Colonic mucosa (tissue), 4 donors: ENCODE data around the gene TTC7B. TPM values are rescaled to one million over a fixed set of nuclear protein-coding genes. Genes with fewer than 3 reads are reported as not detected.

ENCODE experiments used
- DNase-seq: peaks from one replicate; pipeline ENCODE4 v3.0.0-alpha.2; 2020
- H3K27ac ChIP-seq: fragments of 200-600 bp; one replicate; pipeline ENCODE4 v1.8.0; 2021
- H3K27me3 ChIP-seq: fragments of 200-600 bp; one replicate; pipeline ENCODE4 v1.8.0; 2021
- H3K36me3 ChIP-seq: fragments of 200-600 bp; one replicate; pipeline ENCODE4 v1.8.0; 2021
- H3K4me1 ChIP-seq: fragments of 200-600 bp; one replicate; pipeline ENCODE4 v1.8.0; 2021; ENCODE audit warnings: mild to moderate bottlenecking
- H3K4me3 ChIP-seq: fragments of 200-600 bp; one replicate; pipeline ENCODE4 v1.8.0; 2021
- H3K9ac ChIP-seq, 2 donors: one replicate each; pipeline ENCODE4 v1.7.0; 2013; ENCODE audit warnings: control low read depth in 2 of 2, low read depth in 2 of 2, low read length in 2 of 2
- H3K9me3 ChIP-seq: fragments of 200-600 bp; one replicate; pipeline ENCODE4 v1.8.0; 2021
- intact Hi-C: fragments of 100-400 bp; cut with DNase I; formaldehyde crosslinking; loops from one replicate; pipeline ENCODE4 v1.14.1; 2022
- total RNA-seq, 2 donors: library from RNA; stranded (reverse); fragmentation: NEBNext Ultra II Directional in 1 of 2; extraction: Animal tissue kit (Norgen Biotek cat#: 25700) in 1 of 2; gene quantifications; one replicate each; pipeline ENCODE4 v1.2.1, GENCODE V29; 2021
- TF ChIP-seq, protein P1 (sequence below): fragments of 200-600 bp; IDR thresholded peaks from one replicate; pipeline ENCODE4 v1.8.0; 2022; ENCODE audit warnings: antibody characterized with exemption, mild to moderate bottlenecking
- donor health status: healthy.
- donor health status: DM: no; HTN: no; CAD: no.
- donor health status: DM: no; HTN: no; CAD: no.

Gene TTC7B
- total RNA-seq, 2 donors from 2014 or later: 3.3 to 11.8 TPM

DNA sequence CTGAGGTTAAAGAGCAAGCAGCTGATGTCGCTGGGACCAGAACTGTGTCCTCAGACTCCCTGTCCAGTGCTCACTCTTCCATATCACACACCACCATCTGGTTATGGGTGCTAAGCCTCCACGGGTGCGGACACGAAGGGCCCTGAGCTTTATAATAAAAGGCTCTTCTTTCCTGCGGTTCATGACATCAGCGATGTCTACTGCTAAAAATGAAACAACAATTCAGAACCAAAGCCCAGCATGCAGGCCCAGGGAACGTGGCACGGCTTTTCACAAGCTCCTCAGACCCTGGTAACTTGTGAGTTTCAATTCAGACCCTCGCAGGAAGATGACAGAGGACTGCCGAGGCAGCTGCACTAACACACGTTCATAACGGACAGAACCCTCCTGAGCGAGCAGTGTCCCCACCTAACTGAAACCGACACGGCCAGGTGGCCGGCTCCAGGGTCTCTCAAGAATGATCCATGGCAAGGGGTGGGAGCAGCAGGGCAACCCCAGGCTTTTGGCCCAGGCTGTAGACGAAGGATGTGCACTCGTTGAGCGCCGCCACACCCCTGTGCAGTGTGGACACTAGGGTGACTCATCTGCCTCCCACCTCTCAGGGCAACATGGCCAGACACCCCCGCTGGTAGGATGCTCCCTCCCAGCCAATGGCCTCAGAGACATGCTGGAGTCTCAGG, 239.1 kb downstream of the TTC7B start:
- TF ChIP-seq, protein P1, sequence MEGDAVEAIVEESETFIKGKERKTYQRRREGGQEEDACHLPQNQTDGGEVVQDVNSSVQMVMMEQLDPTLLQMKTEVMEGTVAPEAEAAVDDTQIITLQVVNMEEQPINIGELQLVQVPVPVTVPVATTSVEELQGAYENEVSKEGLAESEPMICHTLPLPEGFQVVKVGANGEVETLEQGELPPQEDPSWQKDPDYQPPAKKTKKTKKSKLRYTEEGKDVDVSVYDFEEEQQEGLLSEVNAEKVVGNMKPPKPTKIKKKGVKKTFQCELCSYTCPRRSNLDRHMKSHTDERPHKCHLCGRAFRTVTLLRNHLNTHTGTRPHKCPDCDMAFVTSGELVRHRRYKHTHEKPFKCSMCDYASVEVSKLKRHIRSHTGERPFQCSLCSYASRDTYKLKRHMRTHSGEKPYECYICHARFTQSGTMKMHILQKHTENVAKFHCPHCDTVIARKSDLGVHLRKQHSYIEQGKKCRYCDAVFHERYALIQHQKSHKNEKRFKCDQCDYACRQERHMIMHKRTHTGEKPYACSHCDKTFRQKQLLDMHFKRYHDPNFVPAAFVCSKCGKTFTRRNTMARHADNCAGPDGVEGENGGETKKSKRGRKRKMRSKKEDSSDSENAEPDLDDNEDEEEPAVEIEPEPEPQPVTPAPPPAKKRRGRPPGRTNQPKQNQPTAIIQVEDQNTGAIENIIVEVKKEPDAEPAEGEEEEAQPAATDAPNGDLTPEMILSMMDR: no peak
- H3K27me3 ChIP-seq: no peaks in the 10 kb centered on the region
- H3K4me3 ChIP-seq: no peak overlapping the region
- DNase-seq: no peak
- no peaks in the 10 kb centered on the region for H3K4me1 ChIP-seq
- no peak overlapping the region for H3K9ac ChIP-seq
- intact Hi-C loops: no loop called here
- no peak overlapping the region for H3K27ac ChIP-seq
- no peaks in the 10 kb centered on the region for H3K9me3 ChIP-seq
- no peaks in the 10 kb centered on the region for H3K36me3 ChIP-seq

DNA sequence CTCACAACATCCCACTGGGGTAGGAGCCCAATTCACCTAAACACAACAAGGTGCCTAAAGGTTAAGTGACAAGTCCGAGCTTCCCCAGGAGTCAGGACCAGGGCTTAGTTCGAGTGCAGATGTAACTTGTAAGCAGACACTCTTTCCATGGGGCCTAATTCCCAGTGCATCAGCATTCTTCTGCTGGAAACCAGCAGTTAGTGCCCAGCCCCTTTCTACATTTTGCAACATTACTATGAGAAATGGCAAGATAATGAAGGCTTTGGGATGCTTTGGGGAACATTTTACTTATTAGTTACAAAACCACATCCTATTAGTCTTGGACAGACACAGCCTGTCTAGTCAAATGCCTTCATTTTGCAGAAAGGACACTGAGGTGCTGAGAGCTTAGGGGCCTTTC, 239.6 kb downstream of the TTC7B start:
- intact Hi-C loops: no loop called here
- no peak overlapping the region for H3K4me3 ChIP-seq
- DNase-seq: no peak
- H3K4me1 ChIP-seq: no peaks in the 10 kb centered on the region
- H3K36me3 ChIP-seq: no peaks in the 10 kb centered on the region
- no peak overlapping the region for H3K27ac ChIP-seq
- H3K27me3 ChIP-seq: no peaks in the 10 kb centered on the region
- TF ChIP-seq, protein P1: no peak
- no peaks in the 10 kb centered on the region for H3K9me3 ChIP-seq
- no peak overlapping the region for H3K9ac ChIP-seq

DNA sequence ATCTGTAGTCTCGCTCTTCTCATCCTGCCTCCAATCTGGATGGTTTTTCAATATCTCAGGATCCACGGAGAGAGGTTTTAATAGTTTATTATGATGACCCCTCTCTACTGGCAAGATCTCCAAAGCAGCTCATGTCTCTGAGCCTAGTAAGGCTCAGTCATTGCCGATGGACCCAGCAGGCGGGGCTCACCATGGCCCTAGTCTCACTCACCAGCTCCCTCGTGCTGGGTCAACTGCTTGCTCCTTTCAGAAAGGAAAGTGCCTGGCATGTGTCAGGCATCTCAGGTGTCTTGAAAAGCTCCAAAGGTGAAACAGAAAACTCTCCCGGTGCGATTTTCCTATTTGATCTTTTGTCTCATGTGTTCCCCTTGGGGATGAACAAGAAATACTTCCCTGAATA, 240.4 kb downstream of the TTC7B start:
- H3K36me3 ChIP-seq: no peaks in the 10 kb centered on the region
- no peak overlapping the region for H3K4me3 ChIP-seq
- H3K4me1 ChIP-seq: no peaks in the 10 kb centered on the region
- TF ChIP-seq, protein P1: no peak
- DNase-seq: no peak
- intact Hi-C loops: no loop called here
- no peaks in the 10 kb centered on the region for H3K9me3 ChIP-seq
- no peaks in the 10 kb centered on the region for H3K27me3 ChIP-seq
- no peak overlapping the region for H3K9ac ChIP-seq
- H3K27ac ChIP-seq: no peak overlapping the region

DNA sequence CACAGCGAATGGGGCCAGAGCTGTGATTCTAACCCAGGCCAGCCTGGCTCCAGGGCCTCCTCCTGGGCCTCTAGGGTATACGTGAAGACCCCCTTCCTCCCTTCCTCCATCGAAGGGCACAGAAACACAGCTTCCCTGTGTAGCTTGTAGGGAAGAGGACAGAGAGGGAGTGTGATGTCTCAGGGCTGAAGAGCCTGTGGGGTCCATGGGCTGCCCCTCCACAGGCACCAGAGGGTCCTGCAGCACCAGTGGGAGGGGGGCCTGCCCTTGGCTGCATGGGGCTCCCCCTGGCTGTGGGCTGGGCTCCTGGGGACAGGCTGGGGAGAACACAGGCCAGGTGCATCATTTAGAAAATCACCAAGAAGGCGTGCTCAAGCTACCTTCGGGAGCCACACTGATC, 240.9 kb downstream of the TTC7B start:
- TF ChIP-seq, protein P1: no peak
- H3K27ac ChIP-seq: no peak overlapping the region
- H3K4me1 ChIP-seq: no peaks in the 10 kb centered on the region
- no peak overlapping the region for H3K4me3 ChIP-seq
- no peaks in the 10 kb centered on the region for H3K27me3 ChIP-seq
- no peaks in the 10 kb centered on the region for H3K9me3 ChIP-seq
- H3K9ac ChIP-seq: no peak overlapping the region
- no peak for DNase-seq
- intact Hi-C loops: no loop called here
- no peaks in the 10 kb centered on the region for H3K36me3 ChIP-seq

DNA sequence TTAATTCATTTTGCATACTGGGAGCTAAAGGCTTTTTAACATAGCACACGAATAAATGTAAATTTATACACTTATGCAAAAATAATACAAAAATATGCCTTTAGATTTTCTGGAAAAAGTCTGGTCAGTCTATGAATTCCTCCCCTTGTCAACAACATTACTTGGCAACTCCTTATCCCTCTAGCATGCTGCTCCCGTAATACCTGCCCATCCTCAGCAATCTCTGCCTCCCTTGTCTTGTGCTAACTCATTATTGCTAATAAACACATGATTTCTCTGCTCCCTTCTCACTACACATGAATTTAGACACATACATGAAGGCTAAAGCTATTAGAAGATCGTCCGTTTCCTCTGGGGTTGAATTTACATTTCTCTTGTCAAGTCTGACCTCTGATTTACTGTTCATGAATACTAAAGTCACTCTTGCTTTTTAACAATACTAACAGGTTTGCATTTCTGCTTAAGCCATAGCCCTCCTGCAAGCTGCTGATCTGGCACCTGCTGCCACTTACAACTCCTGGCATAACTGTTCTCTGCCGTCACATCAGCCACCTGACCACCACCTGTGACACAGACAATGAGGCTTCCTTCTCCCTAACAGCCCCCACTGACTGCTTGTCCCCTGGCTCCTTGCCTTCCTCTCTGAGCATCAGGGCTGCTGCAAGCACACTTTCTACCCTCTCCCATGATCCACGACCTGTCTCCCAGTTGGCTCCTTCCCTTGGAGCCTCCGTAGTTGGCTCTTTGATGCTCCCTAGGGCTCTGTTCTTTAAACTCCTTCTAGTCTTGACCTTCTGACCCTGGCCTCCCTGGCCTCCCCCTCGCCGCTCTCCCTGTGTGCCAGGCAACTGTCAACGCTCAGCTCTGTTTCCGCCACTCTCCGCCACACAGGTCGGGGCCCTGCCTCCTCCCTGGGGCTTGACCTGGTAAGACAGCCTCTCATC, 241.8 kb downstream of the TTC7B start:
- Histone ChIP-seq H3K9me3 (no peaks in the 10 kb centered on the region), H3K4me3 (no peak overlapping the region), H3K4me1 (no peaks in the 10 kb centered on the region), H3K36me3 (no peaks in the 10 kb centered on the region), H3K27ac (no peak overlapping the region), H3K27me3 (no peaks in the 10 kb centered on the region), H3K9ac (no peak overlapping the region)
- no peak for DNase-seq
- intact Hi-C loops: no loop called here
- TF ChIP-seq, protein P1: no peak
